BLaER1 treated with 17β-estradiol and CSF1 and Interleukin-3, amounts not matched to agents 10 nM and 100 nM (cell line): ENCODE data around the gene STARD9.

Experiments
- H3K27ac ChIP-seq, 11 experiments: shearing (Covaris generic); formaldehyde crosslinking; 2 replicates each; pipeline ENCODE4 v1.8.1; 2022
- H3K27me3 ChIP-seq, 11 experiments: shearing (Covaris generic); formaldehyde crosslinking; 2 replicates each; pipeline ENCODE4 v1.8.1; 2022
- H3K36me3 ChIP-seq, 11 experiments: shearing (Covaris generic); formaldehyde crosslinking; 2 replicates each; pipeline ENCODE4 v1.8.1; 2022
- H3K4me1 ChIP-seq, 10 experiments: shearing (Covaris generic); formaldehyde crosslinking; 2 replicates each; pipeline ENCODE4 v1.8.1; 2022
- H3K4me2 ChIP-seq, 11 experiments: shearing (Covaris generic); formaldehyde crosslinking; 2 replicates each; pipeline ENCODE4 v1.8.1; 2022
- H3K4me3 ChIP-seq, 10 experiments: shearing (Covaris generic); formaldehyde crosslinking; 2 replicates each; pipeline ENCODE4 v1.8.1; 2022
- H3K9ac ChIP-seq, 11 experiments: shearing (Covaris generic); formaldehyde crosslinking; 2 replicates each; pipeline ENCODE4 v1.8.1; 2022
- H3K9me3 ChIP-seq, 11 experiments: shearing (Covaris generic); formaldehyde crosslinking; replicated peaks in 1 of 11; 2 replicates each; pipeline ENCODE4 v1.8.1; 2022
- H4K20me1 ChIP-seq, 11 experiments: shearing (Covaris generic); formaldehyde crosslinking; 2 replicates each; pipeline ENCODE4 v1.8.1; 2022
- Cebpa-rat ChIP-seq, 11 experiments: shearing (Covaris generic); IDR thresholded peaks; 2 replicates each; pipeline ENCODE4 v1.8.1; 2022

The STARD9 gene

GRCh38 chr15:42721916-42722315 is 146.5 kb downstream of the STARD9 start:
- no peaks in the 10 kb centered on the region for H3K27me3 ChIP-seq
- TF ChIP-seq Cebpa-rat (IDR thresholded peaks at IDR 0.05), result no peak

DNA sequence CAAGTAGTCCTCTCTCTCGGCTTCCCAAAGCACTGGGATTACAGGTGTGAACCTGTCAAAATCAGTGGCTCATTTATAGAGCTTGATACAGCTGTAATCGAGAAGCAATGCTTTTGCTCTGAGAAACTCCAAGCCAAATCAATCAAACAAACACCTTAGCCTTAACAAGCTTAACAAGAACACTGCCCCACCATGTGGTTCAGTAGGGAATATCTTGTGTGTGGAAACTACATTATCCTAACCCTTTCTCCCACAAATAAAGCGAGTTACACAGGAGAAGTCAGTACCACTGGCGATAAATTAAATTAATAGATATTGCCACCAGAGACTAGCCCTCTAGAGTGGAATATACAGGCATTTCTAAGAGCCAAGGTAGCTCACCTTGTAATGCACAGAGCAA is 147.7 kb downstream of the STARD9 start:
- 0 out of 22 replicates have a peak overlapping the region, but pooled peaks of 1 of the 11 experiments have one; percentile 18 for H3K9ac ChIP-seq
- no peak overlapping the region for H3K4me2 ChIP-seq
- H3K4me1 ChIP-seq, result peaks cover 0 to 21% (median 0%) of the 10 kb centered on the region in 10 experiments; a peak in 6 of 20 replicates
- peaks cover 0 to 33% (median 8%) of the 10 kb centered on the region in 11 experiments; a peak in 9 of 22 replicates for H4K20me1 ChIP-seq
- no peak overlapping the region for H3K4me3 ChIP-seq
- H3K36me3 ChIP-seq, result peaks cover 88 to 100% (median 97%) of the 10 kb centered on the region in 11 experiments
- H3K27me3 ChIP-seq, result no peaks in the 10 kb centered on the region
- no peak overlapping the region for H3K27ac ChIP-seq
- TF ChIP-seq Cebpa-rat (IDR thresholded peaks at IDR 0.05), result no peak
- H3K9me3 ChIP-seq, result no peaks in the 10 kb centered on the region

More at GRCh38 chr15:42721916-42722315, 146.5 kb downstream of the STARD9 start:
- H3K9me3 ChIP-seq, result no peaks in the 10 kb centered on the region
- H3K9ac ChIP-seq, result 0 out of 22 replicates have a peak overlapping the region, but pooled peaks of 1 of the 11 experiments have one; percentile 31
- no peak overlapping the region for H3K4me3 ChIP-seq
- peaks cover 0 to 21% (median 0%) of the 10 kb centered on the region in 10 experiments; a peak in 6 of 20 replicates for H3K4me1 ChIP-seq
- H4K20me1 ChIP-seq, result peaks cover 0 to 22% (median 7%) of the 10 kb centered on the region in 11 experiments; a peak in 9 of 22 replicates
- H3K27ac ChIP-seq, result no peak overlapping the region
- peaks cover 80 to 100% (median 91%) of the 10 kb centered on the region in 11 experiments for H3K36me3 ChIP-seq
- 0 out of 22 replicates have a peak overlapping the region, but pooled peaks of 1 of the 11 experiments have one; percentile 8 for H3K4me2 ChIP-seq

- TF ChIP-seq Cebpa-rat (IDR thresholded peaks at IDR 0.05), result no peak
- no peak overlapping the region for H3K9ac ChIP-seq
- H3K27ac ChIP-seq, result no peak overlapping the region
- no peak overlapping the region for H3K4me3 ChIP-seq
- H3K4me2 ChIP-seq, result no peak overlapping the region
- H3K4me1 ChIP-seq, result peaks cover 0 to 12% (median 0%) of the 10 kb centered on the region in 10 experiments; a peak in 6 of 20 replicates
- H3K27me3 ChIP-seq, result no peaks in the 10 kb centered on the region
- peaks cover 90 to 99% (median 97%) of the 10 kb centered on the region in 11 experiments for H3K36me3 ChIP-seq
- H3K9me3 ChIP-seq, result no peaks in the 10 kb centered on the region
- H4K20me1 ChIP-seq, result peaks cover 0 to 39% (median 8%) of the 10 kb centered on the region in 11 experiments; a peak in 9 of 22 replicates
Observed at GRCh38 chr15:42724276-42724675, 148.9 kb downstream of the STARD9 start.

- Histone ChIP-seq H3K4me1 (peaks cover 0 to 9% (median 5%) of the 10 kb centered on the region in 10 experiments; a peak in 9 of 20 replicates), H3K27me3 (no peaks in the 10 kb centered on the region), H3K36me3 (peaks cover 83 to 97% (median 96%) of the 10 kb centered on the region in 11 experiments), H3K4me2 (no peak overlapping the region), H3K9ac (no peak overlapping the region), H4K20me1 (peaks cover 0 to 45% (median 8%) of the 10 kb centered on the region in 11 experiments; a peak in 10 of 22 replicates), H3K4me3 (no peak overlapping the region), H3K27ac (no peak overlapping the region), H3K9me3 (no peaks in the 10 kb centered on the region)
- no peak for TF ChIP-seq Cebpa-rat (IDR thresholded peaks at IDR 0.05)
Observed at GRCh38 chr15:42725331-42725903, 150.0 kb downstream of the STARD9 start.

DNA sequence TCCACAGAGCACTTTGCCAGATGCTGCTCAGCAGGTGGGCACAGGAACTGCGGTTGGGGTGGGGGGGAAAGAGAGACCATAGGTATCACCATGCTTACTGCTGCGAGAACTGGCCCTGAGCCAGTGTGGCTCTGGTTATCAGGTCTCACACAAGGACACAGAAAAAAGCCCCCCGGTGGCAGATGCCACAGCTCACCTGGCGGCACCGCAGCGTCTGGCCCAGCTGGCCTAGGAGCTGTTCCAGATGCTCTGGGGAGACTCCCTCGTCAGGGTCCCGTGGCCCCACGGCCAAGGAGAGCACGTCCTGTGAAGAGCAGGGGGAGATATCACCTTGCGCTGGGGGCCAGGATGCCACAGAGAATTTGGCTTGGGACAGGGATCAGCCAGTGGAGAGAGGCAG is 150.7 kb downstream of the STARD9 start:
- H3K36me3 ChIP-seq, result peaks cover 84 to 99% (median 97%) of the 10 kb centered on the region in 11 experiments
- peaks cover 0 to 9% (median 5%) of the 10 kb centered on the region in 10 experiments; a peak in 9 of 20 replicates for H3K4me1 ChIP-seq
- no peaks in the 10 kb centered on the region for H3K9me3 ChIP-seq
- H3K27me3 ChIP-seq, result no peaks in the 10 kb centered on the region
- no peak overlapping the region for H3K9ac ChIP-seq
- TF ChIP-seq Cebpa-rat (IDR thresholded peaks at IDR 0.05), result no peak
- H4K20me1 ChIP-seq, result peaks cover 0 to 52% (median 8%) of the 10 kb centered on the region in 11 experiments; a peak in 10 of 22 replicates
- H3K27ac ChIP-seq, result no peak overlapping the region
- H3K4me3 ChIP-seq, result no peak overlapping the region
- no peak overlapping the region for H3K4me2 ChIP-seq

DNA sequence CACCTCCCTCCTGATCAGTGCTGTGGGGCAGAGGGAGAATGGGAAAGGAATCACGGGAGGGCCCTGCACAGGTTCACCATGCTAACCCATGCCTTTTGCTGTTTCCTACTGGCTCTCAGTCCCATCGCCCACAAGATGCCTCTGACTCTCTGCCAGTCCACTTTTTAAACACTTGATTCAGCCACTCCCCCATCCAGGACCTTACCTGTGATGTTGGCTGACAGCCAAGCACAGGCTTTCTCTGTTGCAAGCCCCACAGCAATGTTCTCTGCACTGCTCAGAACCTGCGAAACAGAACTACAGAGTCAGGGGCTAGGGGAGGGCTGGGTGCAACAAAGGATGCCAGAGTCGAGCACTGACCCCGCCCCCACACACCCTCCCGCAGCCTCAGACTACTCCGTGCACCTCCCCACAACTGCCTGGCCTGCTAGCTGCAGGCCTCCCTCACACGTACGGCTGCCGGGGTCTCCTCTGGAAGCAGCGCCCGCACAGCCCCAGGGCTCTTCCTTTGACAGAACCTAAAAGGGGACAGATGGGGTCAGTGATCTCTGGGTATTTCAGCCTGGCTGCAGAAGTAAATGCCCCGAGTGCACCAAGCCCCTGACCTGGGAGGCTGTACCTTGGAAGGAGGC is 152.5 kb downstream of the STARD9 start:
- H4K20me1 ChIP-seq, result peaks cover 0 to 68% (median 9%) of the 10 kb centered on the region in 11 experiments; a peak in 11 of 22 replicates
- no peak overlapping the region for H3K4me2 ChIP-seq
- H3K27me3 ChIP-seq, result no peaks in the 10 kb centered on the region
- no peak for TF ChIP-seq Cebpa-rat (IDR thresholded peaks at IDR 0.05)
- no peak overlapping the region for H3K4me3 ChIP-seq
- H3K4me1 ChIP-seq, result peaks cover 0 to 8% (median 0%) of the 10 kb centered on the region in 10 experiments; a peak in 3 of 20 replicates
- no peak overlapping the region for H3K27ac ChIP-seq
- no peaks in the 10 kb centered on the region for H3K9me3 ChIP-seq
- H3K9ac ChIP-seq, result no peak overlapping the region
- H3K36me3 ChIP-seq, result peaks cover 91 to 99% (median 97%) of the 10 kb centered on the region in 11 experiments

DNA sequence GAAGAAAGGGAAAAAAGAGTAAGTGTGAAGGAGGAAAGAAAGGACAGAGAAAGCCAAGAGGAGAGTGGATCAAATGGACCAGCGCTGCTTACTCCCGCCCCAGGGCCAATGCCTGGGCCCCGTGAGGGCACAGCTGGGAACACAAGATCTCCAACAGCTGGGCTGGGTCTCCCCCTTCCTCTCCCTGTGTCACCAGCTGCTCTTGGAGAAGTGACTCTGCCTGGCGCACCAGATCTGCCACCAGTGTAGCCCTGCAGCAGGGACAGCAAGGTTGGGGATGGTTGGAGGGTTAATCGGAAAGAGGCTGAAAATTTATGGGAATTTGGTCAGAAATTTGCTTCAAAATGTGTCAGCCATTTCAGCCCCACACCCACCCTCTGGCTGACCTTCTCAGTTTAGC is 153.2 kb downstream of the STARD9 start:
- Histone ChIP-seq H3K4me2 (no peak overlapping the region), H3K9ac (no peak overlapping the region), H3K27me3 (no peaks in the 10 kb centered on the region), H3K4me3 (no peak overlapping the region), H3K9me3 (no peaks in the 10 kb centered on the region), H3K36me3 (peaks cover 91 to 99% (median 97%) of the 10 kb centered on the region in 11 experiments), H3K27ac (no peak overlapping the region), H3K4me1 (peaks cover 0 to 8% (median 0%) of the 10 kb centered on the region in 10 experiments; a peak in 3 of 20 replicates), H4K20me1 (peaks cover 0 to 75% (median 9%) of the 10 kb centered on the region in 11 experiments; a peak in 11 of 22 replicates)
- no peak for TF ChIP-seq Cebpa-rat (IDR thresholded peaks at IDR 0.05)

- Histone ChIP-seq H3K9ac (no peak overlapping the region), H4K20me1 (peaks cover 0 to 78% (median 9%) of the 10 kb centered on the region in 11 experiments; a peak in 12 of 22 replicates), H3K4me1 (peaks cover 0 to 8% (median 0%) of the 10 kb centered on the region in 10 experiments; a peak in 4 of 20 replicates), H3K4me3 (no peak overlapping the region), H3K9me3 (no peaks in the 10 kb centered on the region), H3K27ac (no peak overlapping the region), H3K27me3 (no peaks in the 10 kb centered on the region), H3K4me2 (no peak overlapping the region), H3K36me3 (peaks cover 91 to 99% (median 97%) of the 10 kb centered on the region in 11 experiments)
- TF ChIP-seq Cebpa-rat (IDR thresholded peaks at IDR 0.05), result no peak
Observed at GRCh38 chr15:42728972-42729371, 153.6 kb downstream of the STARD9 start.

DNA sequence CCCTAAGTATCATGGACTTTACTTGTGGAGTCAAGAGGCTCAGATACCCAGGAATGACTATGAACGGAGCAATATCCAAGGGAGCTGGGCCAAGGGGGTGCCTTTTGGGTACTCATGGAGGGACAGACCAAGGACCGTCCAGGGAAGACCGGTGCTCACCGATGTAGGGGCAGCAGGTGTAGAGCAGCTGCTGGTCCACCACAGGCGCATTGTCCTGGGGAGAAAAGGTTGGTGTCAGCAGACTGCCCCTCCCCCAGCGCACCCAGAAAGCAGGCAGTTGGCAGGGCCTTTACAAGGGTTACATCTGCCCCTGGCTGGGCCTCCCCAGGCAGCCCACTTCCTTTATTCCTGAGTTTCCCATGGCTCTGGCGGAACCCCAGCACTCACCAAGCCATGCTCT is 154.0 kb downstream of the STARD9 start:
- no peak for TF ChIP-seq Cebpa-rat (IDR thresholded peaks at IDR 0.05)
- Histone ChIP-seq H3K4me2 (no peak overlapping the region), H3K9me3 (no peaks in the 10 kb centered on the region), H3K4me1 (peaks cover 0 to 8% (median 3%) of the 10 kb centered on the region in 10 experiments; a peak in 11 of 20 replicates), H4K20me1 (peaks cover 0 to 79% (median 12%) of the 10 kb centered on the region in 11 experiments; a peak in 12 of 22 replicates), H3K36me3 (peaks cover 91 to 99% (median 97%) of the 10 kb centered on the region in 11 experiments), H3K27me3 (no peaks in the 10 kb centered on the region), H3K4me3 (no peak overlapping the region), H3K27ac (no peak overlapping the region), H3K9ac (no peak overlapping the region)
